HepG2 (cell line): ENCODE data around the gene SLC22A31. TPM values are rescaled to one million over a fixed set of nuclear protein-coding genes. Genes with fewer than 3 reads are reported as not detected.

Experiments used
- polyA plus RNA-seq, 8 experiments: library from polyadenylated mRNA; depleted of rRNA in 3 of 8; stranded (reverse) in 7 of 8; unstranded in 1 of 8; fragments of >200 nt; fragmentation: Illumina TruSeq in 4 of 8; extraction: Trizol in 4 of 8; gene quantifications; 2 replicates each; pipeline versions ENCODE4 v1.2.1 to v1.2.3, GENCODE V29; 2011 to 2016; ENCODE audit warnings: low read depth in 4 of 8, missing spikeins in 1 of 8, mixed read lengths in 1 of 8; ENCODE audit not compliant: insufficient read depth in 1 of 8
- total RNA-seq, 5 experiments: library from RNA; depleted of rRNA; stranded (reverse); fragments of >200 nt; fragmentation: Illumina TruSeq; extraction: Trizol; gene quantifications; 2 replicates each; pipeline ENCODE4 v1.2.3, GENCODE V29; 2016; ENCODE audit warnings: low read depth in 1 of 5
- TF ChIP-seq, protein P1 (sequence below): sonication (generic); formaldehyde crosslinking; IDR thresholded peaks from 2 replicates; pipeline ENCODE4 v1.5.1; 2020; ENCODE audit warnings: mild to moderate bottlenecking, missing genetic modification reagents, borderline replicate concordance
- TF ChIP-seq, protein P2 (sequence below): sonication (generic); formaldehyde crosslinking; IDR thresholded peaks from 2 replicates; pipeline ENCODE4 v1.4.0; 2020; ENCODE audit warnings: mild to moderate bottlenecking, missing genetic modification reagents
- TF ChIP-seq, protein P3 (sequence below): sonication (generic); formaldehyde crosslinking; IDR thresholded peaks from 2 replicates; pipeline ENCODE4 v1.5.0; 2020; ENCODE audit warnings: missing genetic modification reagents, mild to moderate bottlenecking, borderline replicate concordance

SLC22A31 gene
- total and polyA plus RNA-seq, 2 of the 13 experiments (the other 11 are each of a cell fraction or from before 2014, with no cell fraction given): 67.3 to 83.3 TPM

DNA sequence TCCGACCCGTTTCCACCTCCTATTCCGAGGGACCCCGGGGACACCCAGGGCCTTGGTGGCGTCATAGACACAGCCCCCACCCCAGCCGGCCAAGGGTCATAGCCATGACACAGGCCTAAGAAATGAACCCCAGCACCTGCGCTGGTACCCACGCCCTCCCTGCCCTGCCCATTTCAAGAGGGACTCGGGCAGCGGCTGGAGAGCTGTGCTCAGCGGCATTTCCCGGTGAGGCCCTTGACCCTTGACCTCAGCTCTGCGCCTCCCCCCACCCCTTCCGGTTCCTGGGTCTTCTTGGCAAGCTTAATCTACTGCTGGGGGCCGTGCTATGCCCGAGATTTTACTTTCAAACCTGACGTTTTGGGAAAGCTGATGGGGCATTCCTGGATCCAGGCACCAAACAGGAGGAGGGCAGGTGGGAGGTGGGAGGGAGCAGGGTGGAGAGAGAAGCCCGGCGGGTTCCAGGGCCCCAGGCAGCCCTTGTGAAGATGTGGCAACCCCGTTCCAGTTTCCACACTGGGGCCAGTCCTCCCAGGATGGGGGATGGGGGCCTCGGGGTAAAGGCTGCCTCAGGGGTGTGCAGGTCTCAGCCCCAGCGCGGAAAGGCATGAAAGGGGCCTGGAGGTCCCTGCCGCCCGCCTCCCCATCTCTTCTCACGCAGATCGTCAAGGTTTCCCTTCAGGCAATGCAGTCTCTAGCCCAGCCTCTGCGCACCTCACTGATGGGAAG, at the start of gene SLC22A31 (continued):
- TF ChIP-seq, protein P1, sequence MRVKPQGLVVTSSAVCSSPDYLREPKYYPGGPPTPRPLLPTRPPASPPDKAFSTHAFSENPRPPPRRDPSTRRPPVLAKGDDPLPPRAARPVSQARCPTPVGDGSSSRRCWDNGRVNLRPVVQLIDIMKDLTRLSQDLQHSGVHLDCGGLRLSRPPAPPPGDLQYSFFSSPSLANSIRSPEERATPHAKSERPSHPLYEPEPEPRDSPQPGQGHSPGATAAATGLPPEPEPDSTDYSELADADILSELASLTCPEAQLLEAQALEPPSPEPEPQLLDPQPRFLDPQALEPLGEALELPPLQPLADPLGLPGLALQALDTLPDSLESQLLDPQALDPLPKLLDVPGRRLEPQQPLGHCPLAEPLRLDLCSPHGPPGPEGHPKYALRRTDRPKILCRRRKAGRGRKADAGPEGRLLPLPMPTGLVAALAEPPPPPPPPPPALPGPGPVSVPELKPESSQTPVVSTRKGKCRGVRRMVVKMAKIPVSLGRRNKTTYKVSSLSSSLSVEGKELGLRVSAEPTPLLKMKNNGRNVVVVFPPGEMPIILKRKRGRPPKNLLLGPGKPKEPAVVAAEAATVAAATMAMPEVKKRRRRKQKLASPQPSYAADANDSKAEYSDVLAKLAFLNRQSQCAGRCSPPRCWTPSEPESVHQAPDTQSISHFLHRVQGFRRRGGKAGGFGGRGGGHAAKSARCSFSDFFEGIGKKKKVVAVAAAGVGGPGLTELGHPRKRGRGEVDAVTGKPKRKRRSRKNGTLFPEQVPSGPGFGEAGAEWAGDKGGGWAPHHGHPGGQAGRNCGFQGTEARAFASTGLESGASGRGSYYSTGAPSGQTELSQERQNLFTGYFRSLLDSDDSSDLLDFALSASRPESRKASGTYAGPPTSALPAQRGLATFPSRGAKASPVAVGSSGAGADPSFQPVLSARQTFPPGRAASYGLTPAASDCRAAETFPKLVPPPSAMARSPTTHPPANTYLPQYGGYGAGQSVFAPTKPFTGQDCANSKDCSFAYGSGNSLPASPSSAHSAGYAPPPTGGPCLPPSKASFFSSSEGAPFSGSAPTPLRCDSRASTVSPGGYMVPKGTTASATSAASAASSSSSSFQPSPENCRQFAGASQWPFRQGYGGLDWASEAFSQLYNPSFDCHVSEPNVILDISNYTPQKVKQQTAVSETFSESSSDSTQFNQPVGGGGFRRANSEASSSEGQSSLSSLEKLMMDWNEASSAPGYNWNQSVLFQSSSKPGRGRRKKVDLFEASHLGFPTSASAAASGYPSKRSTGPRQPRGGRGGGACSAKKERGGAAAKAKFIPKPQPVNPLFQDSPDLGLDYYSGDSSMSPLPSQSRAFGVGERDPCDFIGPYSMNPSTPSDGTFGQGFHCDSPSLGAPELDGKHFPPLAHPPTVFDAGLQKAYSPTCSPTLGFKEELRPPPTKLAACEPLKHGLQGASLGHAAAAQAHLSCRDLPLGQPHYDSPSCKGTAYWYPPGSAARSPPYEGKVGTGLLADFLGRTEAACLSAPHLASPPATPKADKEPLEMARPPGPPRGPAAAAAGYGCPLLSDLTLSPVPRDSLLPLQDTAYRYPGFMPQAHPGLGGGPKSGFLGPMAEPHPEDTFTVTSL (CRISPR knock-in tag): no peak
- TF ChIP-seq, protein P2, sequence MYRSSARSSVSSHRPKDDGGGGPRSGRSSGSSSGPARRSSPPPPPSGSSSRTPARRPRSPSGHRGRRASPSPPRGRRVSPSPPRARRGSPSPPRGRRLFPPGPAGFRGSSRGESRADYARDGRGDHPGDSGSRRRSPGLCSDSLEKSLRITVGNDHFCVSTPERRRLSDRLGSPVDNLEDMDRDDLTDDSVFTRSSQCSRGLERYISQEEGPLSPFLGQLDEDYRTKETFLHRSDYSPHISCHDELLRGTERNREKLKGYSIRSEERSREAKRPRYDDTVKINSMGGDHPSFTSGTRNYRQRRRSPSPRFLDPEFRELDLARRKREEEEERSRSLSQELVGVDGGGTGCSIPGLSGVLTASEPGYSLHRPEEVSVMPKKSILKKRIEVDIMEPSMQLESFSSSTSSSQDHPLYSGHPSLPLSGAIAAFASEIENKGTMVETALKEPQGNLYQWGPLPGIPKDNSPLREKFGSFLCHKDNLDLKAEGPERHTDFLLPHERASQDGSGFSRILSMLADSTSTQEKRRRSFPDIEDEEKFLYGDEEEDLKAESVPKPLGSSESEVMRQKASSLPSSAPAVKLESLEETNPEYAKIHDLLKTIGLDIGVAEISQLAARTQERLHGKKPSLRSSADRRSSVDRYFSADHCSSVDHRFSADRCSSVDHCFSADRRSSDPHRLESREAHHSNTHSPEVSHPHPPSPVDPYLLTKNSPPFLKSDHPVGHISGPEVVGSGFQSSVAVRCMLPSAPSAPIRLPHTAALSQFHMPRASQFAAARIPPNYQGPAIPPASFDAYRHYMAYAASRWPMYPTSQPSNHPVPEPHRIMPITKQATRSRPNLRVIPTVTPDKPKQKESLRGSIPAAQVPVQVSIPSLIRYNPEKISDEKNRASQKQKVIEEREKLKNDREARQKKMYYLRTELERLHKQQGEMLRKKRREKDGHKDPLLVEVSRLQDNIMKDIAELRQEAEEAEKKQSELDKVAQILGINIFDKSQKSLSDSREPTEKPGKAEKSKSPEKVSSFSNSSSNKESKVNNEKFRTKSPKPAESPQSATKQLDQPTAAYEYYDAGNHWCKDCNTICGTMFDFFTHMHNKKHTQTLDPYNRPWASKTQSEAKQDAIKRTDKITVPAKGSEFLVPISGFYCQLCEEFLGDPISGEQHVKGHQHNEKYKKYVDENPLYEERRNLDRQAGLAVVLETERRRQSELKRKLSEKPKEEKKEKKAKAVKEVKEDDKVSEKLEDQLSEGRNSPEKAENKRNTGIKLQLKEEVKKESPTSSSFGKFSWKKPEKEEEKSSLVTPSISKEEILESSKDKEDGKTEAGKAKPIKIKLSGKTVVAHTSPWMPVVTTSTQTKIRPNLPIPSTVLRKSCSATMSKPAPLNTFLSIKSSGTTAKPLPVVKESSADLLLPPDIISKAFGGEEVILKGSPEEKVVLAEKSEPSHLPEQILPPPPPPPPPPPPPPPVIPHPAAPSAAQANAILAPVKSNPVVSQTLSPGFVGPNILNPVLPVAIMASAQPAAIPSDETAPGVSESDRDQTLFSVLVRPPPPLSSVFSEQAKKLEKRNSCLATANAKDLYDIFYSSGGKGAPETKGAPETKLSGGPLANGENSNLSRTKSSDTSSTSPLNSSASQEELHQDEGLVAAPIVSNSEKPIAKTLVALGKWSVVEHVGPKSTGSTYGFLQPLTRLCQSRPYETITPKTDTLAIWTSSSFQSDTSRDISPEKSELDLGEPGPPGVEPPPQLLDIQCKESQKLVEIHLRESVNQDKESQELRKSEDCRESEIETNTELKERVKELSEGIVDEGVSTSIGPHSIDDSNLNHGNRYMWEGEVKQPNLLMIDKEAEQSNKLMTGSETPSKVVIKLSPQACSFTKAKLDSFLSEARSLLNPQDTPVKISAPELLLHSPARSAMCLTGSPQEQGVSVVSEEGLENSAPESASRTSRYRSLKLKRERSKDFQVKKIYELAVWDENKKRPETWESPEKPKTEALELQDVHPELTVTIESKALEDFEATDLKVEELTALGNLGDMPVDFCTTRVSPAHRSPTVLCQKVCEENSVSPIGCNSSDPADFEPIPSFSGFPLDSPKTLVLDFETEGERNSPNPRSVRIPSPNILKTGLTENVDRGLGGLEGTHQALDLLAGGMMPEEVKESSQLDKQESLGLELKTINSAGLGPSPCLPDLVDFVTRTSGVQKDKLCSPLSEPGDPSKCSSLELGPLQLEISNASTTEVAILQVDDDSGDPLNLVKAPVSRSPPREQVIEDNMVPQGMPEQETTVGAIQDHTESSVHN (CRISPR knock-in tag): peak; percentile 29; the same call in 1 of the 2 replicates
- TF ChIP-seq, protein P3, sequence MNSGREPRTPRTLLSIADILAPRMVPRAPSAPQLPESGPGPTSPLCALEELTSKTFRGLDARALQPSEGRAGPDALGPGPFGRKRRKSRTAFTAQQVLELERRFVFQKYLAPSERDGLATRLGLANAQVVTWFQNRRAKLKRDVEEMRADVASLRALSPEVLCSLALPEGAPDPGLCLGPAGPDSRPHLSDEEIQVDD (CRISPR knock-in tag): no peak
- TF ChIP-seq, all 625 proteins: peak for 226
